C4-2B (cell line): ENCODE data around the gene AGAP1.

ENCODE experiments used
- H3K27ac ChIP-seq: fragments of 450-650 bp; 2 replicates; pipeline ENCODE4 v1.5.1; 2017
- ZFX ChIP-seq: fragments of 450-650 bp; IDR thresholded peaks from 2 replicates; pipeline ENCODE4 v1.6.1; 2017
- TF ChIP-seq, protein P1 (sequence below): fragments of 450-650 bp; conservative IDR thresholded peaks from 2 replicates; pipeline ENCODE4 v1.5.1; 2017; ENCODE audit warnings: mild to moderate bottlenecking

AGAP1 gene

GRCh38 chr2:235909358-235909757 lies 415.5 kb downstream of the AGAP1 start:
- no peak overlapping the region for H3K27ac ChIP-seq
- TF ChIP-seq, protein P1, sequence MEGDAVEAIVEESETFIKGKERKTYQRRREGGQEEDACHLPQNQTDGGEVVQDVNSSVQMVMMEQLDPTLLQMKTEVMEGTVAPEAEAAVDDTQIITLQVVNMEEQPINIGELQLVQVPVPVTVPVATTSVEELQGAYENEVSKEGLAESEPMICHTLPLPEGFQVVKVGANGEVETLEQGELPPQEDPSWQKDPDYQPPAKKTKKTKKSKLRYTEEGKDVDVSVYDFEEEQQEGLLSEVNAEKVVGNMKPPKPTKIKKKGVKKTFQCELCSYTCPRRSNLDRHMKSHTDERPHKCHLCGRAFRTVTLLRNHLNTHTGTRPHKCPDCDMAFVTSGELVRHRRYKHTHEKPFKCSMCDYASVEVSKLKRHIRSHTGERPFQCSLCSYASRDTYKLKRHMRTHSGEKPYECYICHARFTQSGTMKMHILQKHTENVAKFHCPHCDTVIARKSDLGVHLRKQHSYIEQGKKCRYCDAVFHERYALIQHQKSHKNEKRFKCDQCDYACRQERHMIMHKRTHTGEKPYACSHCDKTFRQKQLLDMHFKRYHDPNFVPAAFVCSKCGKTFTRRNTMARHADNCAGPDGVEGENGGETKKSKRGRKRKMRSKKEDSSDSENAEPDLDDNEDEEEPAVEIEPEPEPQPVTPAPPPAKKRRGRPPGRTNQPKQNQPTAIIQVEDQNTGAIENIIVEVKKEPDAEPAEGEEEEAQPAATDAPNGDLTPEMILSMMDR, result no peak
- no peak for TF ChIP-seq ZFX

GRCh38 chr2:235910067-235910466 lies 416.2 kb downstream of the AGAP1 start:
- no peak for TF ChIP-seq ZFX
- TF ChIP-seq, protein P1, result no peak
- H3K27ac ChIP-seq, result no peak overlapping the region

DNA sequence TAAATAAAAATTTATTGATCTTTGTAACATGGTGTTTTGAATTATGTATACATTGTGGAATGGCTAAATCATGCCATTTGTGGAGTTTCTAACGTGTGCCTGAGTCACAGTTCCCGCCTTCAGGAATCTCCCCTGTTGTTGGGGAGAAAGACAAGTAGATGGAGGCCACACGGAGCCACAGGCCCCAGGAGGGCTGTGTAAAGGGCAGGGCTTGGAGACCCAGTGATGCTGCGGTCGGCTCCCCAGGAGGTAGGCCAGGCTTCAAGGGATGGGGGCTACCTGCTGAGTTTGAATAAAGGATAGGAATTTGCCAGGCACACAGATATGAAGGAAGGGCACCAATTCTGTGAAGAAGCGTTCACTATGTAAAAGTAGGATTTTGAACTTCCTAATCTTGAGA lies 417.3 kb downstream of the AGAP1 start:
- no peak overlapping the region for H3K27ac ChIP-seq
- TF ChIP-seq, protein P1, result no peak
- no peak for TF ChIP-seq ZFX

- no peak overlapping the region for H3K27ac ChIP-seq
- TF ChIP-seq ZFX, result no peak
- TF ChIP-seq, protein P1, result no peak
Measured at GRCh38 chr2:235911633-235912233, 417.9 kb downstream of the AGAP1 start.

DNA sequence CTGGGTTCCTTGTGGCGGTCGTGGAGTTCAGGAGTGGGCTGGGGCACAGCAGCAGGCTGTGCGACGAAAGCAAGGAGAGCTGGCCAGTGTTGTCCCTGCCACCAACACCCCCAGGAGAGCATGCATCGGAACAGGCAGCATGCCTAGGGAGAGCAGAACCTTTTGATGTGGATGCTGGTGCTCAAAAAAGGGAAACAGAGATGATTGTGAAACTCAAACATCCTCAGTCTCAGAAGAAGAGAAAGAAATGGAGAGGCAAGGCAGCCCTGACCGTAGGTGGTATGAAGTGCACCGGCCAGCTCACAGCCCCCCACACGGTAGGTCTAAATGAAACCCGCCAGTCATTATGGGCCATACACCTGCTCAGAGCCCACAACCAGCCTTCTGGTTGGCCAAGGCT lies 420.9 kb downstream of the AGAP1 start:
- TF ChIP-seq, protein P1, result no peak
- no peak for TF ChIP-seq ZFX
- no peak overlapping the region for H3K27ac ChIP-seq

GRCh38 chr2:235917506-235917905 lies 423.7 kb downstream of the AGAP1 start:
- TF ChIP-seq ZFX, result no peak
- TF ChIP-seq, protein P1, result no peak
- H3K27ac ChIP-seq, result no peak overlapping the region

- TF ChIP-seq, protein P1, result no peak
- no peak for TF ChIP-seq ZFX
- no peak overlapping the region for H3K27ac ChIP-seq
Measured at GRCh38 chr2:235918876-235919275, 425.0 kb downstream of the AGAP1 start.
